ENCODE results near the gene GUCY1A2. TPM values are rescaled to one million over a fixed set of nuclear protein-coding genes. Genes with fewer than 3 reads are reported as not detected.
"Not testable (repeated sequence)": the region's sequence is repeated elsewhere in the genome, so short reads cannot be mapped to it uniquely, and the experiment has no call there.

Gene GUCY1A2
- total RNA-seq, 2 donors from 2014 or later, result 0.06 to 0.08 TPM

- Mint-ChIP-seq H3K9me3 (peaks cover 5% of the 10 kb centered on the region), H3K27me3 (no peaks in the 10 kb centered on the region), H3K27ac (no peak overlapping the region), H3K36me3 (ENCODE audit: low read depth) (no peaks in the 10 kb centered on the region), H3K4me3 (no peak overlapping the region), H3K4me1 (no peaks in the 10 kb centered on the region)
- ATAC-seq (replicated peaks), result no peak
Observed at GRCh38 chr11:106821291-106821690, 197.0 kb downstream of the GUCY1A2 start.

DNA sequence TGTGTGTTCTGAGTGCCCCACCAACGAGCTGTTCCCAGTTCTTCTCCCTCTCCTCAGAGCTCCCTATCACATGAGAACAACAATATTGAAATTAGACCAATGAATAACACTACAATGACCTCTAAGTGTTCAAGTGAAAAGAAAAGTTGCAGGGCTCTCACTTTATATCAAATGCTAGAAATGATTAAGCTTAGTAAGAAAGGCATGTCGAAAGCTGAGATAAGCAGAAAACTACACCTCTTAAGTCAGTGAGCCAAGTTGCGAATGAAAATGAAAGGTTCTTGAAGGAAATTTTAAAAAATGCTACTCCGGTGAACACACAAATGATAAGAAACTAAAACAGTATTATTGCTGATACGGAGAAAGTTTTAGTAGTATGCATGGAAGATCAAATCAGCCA is 199.8 kb downstream of the GUCY1A2 start:
- H3K27me3 Mint-ChIP-seq, result no peaks in the 10 kb centered on the region
- no peak for ATAC-seq (replicated peaks)
- H3K4me3 Mint-ChIP-seq, result no peak overlapping the region
- H3K27ac Mint-ChIP-seq, result no peak overlapping the region
- H3K36me3 Mint-ChIP-seq (ENCODE audit: low read depth), result no peaks in the 10 kb centered on the region
- peaks cover 10% of the 10 kb centered on the region for H3K9me3 Mint-ChIP-seq
- no peaks in the 10 kb centered on the region for H3K4me1 Mint-ChIP-seq

- no peak for ATAC-seq (replicated peaks)
- Mint-ChIP-seq H3K27me3 (no peaks in the 10 kb centered on the region), H3K36me3 (ENCODE audit: low read depth) (no peaks in the 10 kb centered on the region), H3K4me1 (no peaks in the 10 kb centered on the region), H3K27ac (no peak overlapping the region), H3K9me3 (peaks cover 10% of the 10 kb centered on the region), H3K4me3 (no peak overlapping the region)
Observed at GRCh38 chr11:106815209-106815608, 203.1 kb downstream of the GUCY1A2 start.

GRCh38 chr11:106813806-106814205 is 204.5 kb downstream of the GUCY1A2 start:
- Mint-ChIP-seq H3K9me3 (peaks cover 10% of the 10 kb centered on the region), H3K27me3 (no peaks in the 10 kb centered on the region), H3K4me3 (no peak overlapping the region), H3K27ac (no peak overlapping the region), H3K36me3 (ENCODE audit: low read depth) (no peaks in the 10 kb centered on the region), H3K4me1 (no peaks in the 10 kb centered on the region)
- ATAC-seq (replicated peaks), result no peak

DNA sequence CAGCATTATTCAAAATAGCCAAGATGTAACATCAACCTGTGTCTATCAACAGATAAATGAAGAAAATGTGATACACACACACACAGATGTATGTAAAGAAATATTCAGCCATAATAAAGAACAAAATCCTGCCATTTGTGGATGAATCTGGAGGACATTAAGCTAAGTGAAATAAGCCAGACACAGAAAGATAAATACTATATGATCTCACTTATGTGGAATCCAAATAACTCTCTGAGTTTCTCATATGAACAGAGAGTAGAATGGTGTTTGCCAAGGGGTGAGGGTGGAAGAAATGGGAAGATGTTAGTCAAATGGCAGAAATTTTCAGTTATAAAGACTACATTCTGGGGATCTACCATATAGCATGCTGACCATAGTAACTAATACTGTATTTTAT is 224.2 kb downstream of the GUCY1A2 start:
- no peak for ATAC-seq (replicated peaks)
- no peaks in the 10 kb centered on the region for H3K4me1 Mint-ChIP-seq

DNA sequence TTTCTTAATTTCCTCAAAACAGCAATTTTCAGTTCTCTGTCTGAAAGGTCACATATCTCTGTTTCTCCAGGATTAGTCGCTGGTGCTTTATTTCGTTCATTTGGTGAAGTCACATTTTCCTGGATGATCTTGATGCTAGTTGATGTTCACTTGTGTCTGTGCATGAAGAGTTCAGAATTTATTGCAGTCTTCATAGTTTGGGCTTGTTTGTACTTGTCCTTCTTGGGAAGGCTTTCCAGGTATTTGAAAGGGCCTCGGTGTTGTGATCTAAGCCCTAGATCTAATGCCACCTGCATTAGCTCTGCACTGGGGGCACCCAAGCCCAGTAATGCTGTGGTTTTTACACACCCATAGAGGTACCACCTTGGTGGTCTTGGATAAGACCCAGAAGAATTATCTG is 228.9 kb downstream of the GUCY1A2 start:
- Mint-ChIP-seq H3K9me3 (peaks cover 10% of the 10 kb centered on the region), H3K36me3 (ENCODE audit: low read depth) (no peaks in the 10 kb centered on the region), H3K4me1 (no peaks in the 10 kb centered on the region), H3K27me3 (no peaks in the 10 kb centered on the region), H3K4me3 (no peak overlapping the region), H3K27ac (no peak overlapping the region)
- no peak for ATAC-seq (replicated peaks)

More for the DNA sequence above, 224.2 kb downstream of the GUCY1A2 start:
- peaks cover 16% of the 10 kb centered on the region for H3K9me3 Mint-ChIP-seq
- no peaks in the 10 kb centered on the region for H3K36me3 Mint-ChIP-seq (ENCODE audit: low read depth)
- H3K27ac Mint-ChIP-seq, result no peak overlapping the region
- no peak overlapping the region for H3K4me3 Mint-ChIP-seq
- H3K27me3 Mint-ChIP-seq, result no peaks in the 10 kb centered on the region

GRCh38 chr11:106787454-106787853 is 230.8 kb downstream of the GUCY1A2 start:
- no peak overlapping the region for H3K27ac Mint-ChIP-seq
- no peak for ATAC-seq (replicated peaks)
- H3K27me3 Mint-ChIP-seq, result no peaks in the 10 kb centered on the region
- no peaks in the 10 kb centered on the region for H3K36me3 Mint-ChIP-seq (ENCODE audit: low read depth)
- no peak overlapping the region for H3K4me3 Mint-ChIP-seq
- no peaks in the 10 kb centered on the region for H3K4me1 Mint-ChIP-seq
- H3K9me3 Mint-ChIP-seq, result peaks cover 7% of the 10 kb centered on the region

GRCh38 chr11:106785913-106786650 is 232.2 kb downstream of the GUCY1A2 start:
- H3K4me1 Mint-ChIP-seq, result no peaks in the 10 kb centered on the region
- H3K27ac Mint-ChIP-seq, result no peak overlapping the region
- no peaks in the 10 kb centered on the region for H3K27me3 Mint-ChIP-seq
- no peaks in the 10 kb centered on the region for H3K36me3 Mint-ChIP-seq (ENCODE audit: low read depth)
- ATAC-seq (replicated peaks), result no peak
- no peak overlapping the region for H3K4me3 Mint-ChIP-seq
- H3K9me3 Mint-ChIP-seq, result peaks cover 7% of the 10 kb centered on the region

- not testable (repeated sequence) for H3K4me3 Mint-ChIP-seq; H3K36me3 Mint-ChIP-seq (ENCODE audit: low read depth); ATAC-seq (replicated peaks); H3K27ac Mint-ChIP-seq; H3K4me1 Mint-ChIP-seq; H3K27me3 Mint-ChIP-seq
- H3K9me3 Mint-ChIP-seq, result peaks cover 12% of the 10 kb centered on the region
Observed at GRCh38 chr11:106777302-106777701, 241.0 kb downstream of the GUCY1A2 start.

- no peak for ATAC-seq (replicated peaks)
- Mint-ChIP-seq H3K9me3 (peaks cover 4% of the 10 kb centered on the region), H3K27ac (no peak overlapping the region), H3K27me3 (no peaks in the 10 kb centered on the region), H3K36me3 (ENCODE audit: low read depth) (no peaks in the 10 kb centered on the region), H3K4me3 (no peak overlapping the region), H3K4me1 (no peaks in the 10 kb centered on the region)
Observed at GRCh38 chr11:106770489-106771085, 247.7 kb downstream of the GUCY1A2 start.

DNA sequence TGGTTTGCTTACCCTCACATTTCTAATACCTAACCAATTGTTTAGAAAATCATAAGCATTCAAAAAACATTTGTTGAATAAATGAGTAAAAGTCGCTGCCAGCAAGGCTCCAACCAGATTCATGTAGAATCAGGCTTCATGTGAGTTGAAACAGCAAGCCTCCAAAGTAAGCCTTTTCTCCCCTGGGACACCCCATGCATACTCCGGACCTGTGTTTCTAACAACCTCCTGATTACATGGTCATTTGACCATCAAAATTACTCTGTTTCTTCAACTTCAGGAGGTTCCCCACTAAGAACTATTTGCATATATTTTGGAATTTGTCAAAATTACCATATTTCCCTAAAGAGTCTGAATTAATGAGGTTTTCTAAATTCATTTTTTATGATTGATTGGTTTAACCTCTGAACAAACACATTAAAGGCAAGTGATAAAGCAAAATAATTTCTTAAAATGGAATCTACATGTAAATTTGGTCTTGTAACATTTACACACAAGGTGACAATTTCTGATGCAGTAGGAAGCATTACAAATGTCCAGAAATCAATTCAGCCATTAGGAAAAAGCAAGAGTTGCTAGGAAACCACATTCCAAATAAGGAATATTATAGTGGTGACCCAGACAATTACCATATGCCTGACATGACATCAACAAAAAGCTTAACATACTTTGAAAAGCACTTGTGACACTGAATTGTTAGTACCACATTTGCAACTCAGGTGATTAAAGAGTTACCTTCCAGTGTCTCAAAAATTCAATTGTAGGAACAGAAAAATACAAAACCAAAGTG is 252.6 kb downstream of the GUCY1A2 start:
- Mint-ChIP-seq H3K27ac (no peak overlapping the region), H3K4me3 (no peak overlapping the region), H3K9me3 (no peaks in the 10 kb centered on the region), H3K27me3 (no peaks in the 10 kb centered on the region), H3K36me3 (ENCODE audit: low read depth) (no peaks in the 10 kb centered on the region), H3K4me1 (no peaks in the 10 kb centered on the region)
- ATAC-seq (replicated peaks), result no peak

DNA sequence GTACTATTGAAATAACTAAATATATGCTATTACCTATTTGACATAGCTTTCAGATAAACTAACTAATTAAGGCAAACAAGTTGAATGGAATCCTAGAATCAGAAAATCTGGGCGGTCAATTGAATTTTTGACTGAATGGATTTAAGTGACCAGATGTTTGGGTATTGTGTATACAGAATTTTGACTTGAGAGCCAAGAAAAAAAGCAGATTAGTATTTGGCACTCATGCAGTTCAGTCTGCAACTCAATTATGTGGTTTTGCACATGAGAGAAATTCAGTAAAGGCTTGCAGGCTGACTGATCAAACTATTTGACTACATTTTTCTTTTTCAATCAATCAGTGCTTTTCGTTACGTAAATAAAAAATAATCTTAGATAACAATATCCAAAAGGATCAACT is 254.8 kb downstream of the GUCY1A2 start:
- Mint-ChIP-seq H3K4me1 (no peaks in the 10 kb centered on the region), H3K36me3 (ENCODE audit: low read depth) (no peaks in the 10 kb centered on the region), H3K27me3 (no peaks in the 10 kb centered on the region), H3K9me3 (peaks cover 3% of the 10 kb centered on the region), H3K4me3 (no peak overlapping the region), H3K27ac (no peak overlapping the region)
- ATAC-seq (replicated peaks), result no peak

DNA sequence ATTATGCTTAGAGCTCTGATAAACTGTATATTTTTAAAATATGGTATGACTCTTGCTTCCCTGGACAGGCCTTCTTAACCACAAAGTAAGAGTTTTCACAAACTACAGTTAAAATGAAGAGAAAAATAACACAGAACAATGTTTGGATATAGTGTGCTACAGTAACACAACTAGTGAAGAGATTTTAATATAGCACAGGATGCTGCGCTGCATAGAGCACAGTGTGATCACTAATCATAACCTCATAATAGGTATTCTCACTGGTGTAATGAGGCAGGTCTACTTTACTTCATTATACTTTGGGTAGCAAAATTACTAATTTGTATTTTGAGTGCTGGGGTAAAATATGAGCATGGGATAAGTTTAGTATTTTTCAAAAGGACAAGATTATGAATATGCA is 256.5 kb downstream of the GUCY1A2 start:
- Mint-ChIP-seq H3K4me1 (no peaks in the 10 kb centered on the region), H3K9me3 (peaks cover 4% of the 10 kb centered on the region), H3K36me3 (ENCODE audit: low read depth) (no peaks in the 10 kb centered on the region), H3K27ac (no peak overlapping the region), H3K27me3 (no peaks in the 10 kb centered on the region), H3K4me3 (no peak overlapping the region)
- no peak for ATAC-seq (replicated peaks)

GRCh38 chr11:106761240-106761639 is 257.0 kb downstream of the GUCY1A2 start:
- Mint-ChIP-seq H3K27ac (no peak overlapping the region), H3K4me1 (no peaks in the 10 kb centered on the region), H3K4me3 (no peak overlapping the region), H3K9me3 (peaks cover 4% of the 10 kb centered on the region), H3K27me3 (no peaks in the 10 kb centered on the region), H3K36me3 (ENCODE audit: low read depth) (no peaks in the 10 kb centered on the region)
- ATAC-seq (replicated peaks), result no peak

DNA sequence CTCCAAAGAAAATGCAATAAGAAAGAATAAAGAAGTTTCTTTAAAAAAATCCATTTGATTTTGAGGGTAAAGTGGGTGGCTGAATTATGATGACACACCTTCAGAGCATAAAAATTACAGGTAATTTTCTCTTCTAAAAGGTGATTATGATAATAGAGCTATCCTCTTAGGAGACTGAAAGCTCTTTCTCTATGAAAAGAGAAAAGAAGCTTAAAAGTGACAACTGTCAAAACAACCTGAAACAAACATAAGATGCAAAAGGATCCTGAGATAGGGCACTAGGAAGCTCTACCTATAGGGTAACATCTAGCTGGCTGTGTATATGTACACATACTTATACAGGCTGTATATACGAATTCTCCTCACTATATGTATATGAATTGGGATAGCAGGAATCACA is 270.2 kb downstream of the GUCY1A2 start:
- Mint-ChIP-seq H3K27ac (no peak overlapping the region), H3K27me3 (no peaks in the 10 kb centered on the region), H3K4me1 (no peaks in the 10 kb centered on the region), H3K36me3 (ENCODE audit: low read depth) (no peaks in the 10 kb centered on the region), H3K4me3 (no peak overlapping the region), H3K9me3 (no peaks in the 10 kb centered on the region)
- ATAC-seq (replicated peaks), result no peak

Data from activated T-helper 17 cell treated with anti-CD3 and anti-CD28 coated beads, Interleukin-2, amount 50 U/mL, for 72 hours (primary cell).